ENCODE results near the gene AKR7A2. TPM values are rescaled to one million over a fixed set of nuclear protein-coding genes. Genes with fewer than 3 reads are reported as not detected.

Gene AKR7A2
- total RNA-seq, 2 experiments from 2014 or later = 11.1 to 11.8 TPM

- H3K4me3 ChIP-seq (ENCODE audit: low read length) = no peak overlapping the region
- H3K27ac ChIP-seq (ENCODE audit: low read depth in 1 of 2, low read length in 2 of 2) = no peak overlapping the region
- Mint-ChIP-seq H3K36me3 (ENCODE audit: low read depth) (peaks cover 76% of the 10 kb centered on the region), H3K4me1 (ENCODE audit: low read depth) (peaks cover 6% of the 10 kb centered on the region), H3K4me3 (no peak overlapping the region), H3K27me3 (no peaks in the 10 kb centered on the region), H3K9me3 (no peaks in the 10 kb centered on the region), H3K27ac (no peak overlapping the region)
- intact Hi-C loops (cut with DNase I, micrococcal nuclease) = loop anchor here in 1 of 2 experiments (5.0 kb wide), 1 partner anchor 254 kb away; a partner anchor contains a TSS
- H3K4me1 ChIP-seq (ENCODE audit: insufficient read depth, low read length) = peaks cover 8% of the 10 kb centered on the region
- H3K36me3 ChIP-seq (ENCODE audit: insufficient read depth, low read length) = peaks cover 82% of the 10 kb centered on the region
- DNase-seq (no peak), ATAC-seq (ENCODE audit: poor library complexity) (no peak)
- no peaks in the 10 kb centered on the region for H3K9me3 ChIP-seq (ENCODE audit: control insufficient read depth in 1 of 2, insufficient read depth in 1 of 2, low read length in 2 of 2)
- no peaks in the 10 kb centered on the region for H3K27me3 ChIP-seq (ENCODE audit: control insufficient read depth in 1 of 2, insufficient read depth in 2 of 2, low read length in 2 of 2)
- ChIA-PET POLR2A (no interaction called here), CTCF (interaction anchor here (1.1 kb wide), 1 partner anchor 308 kb away, joined by 3 read pairs; no protein-coding TSS in a partner anchor)
- no peak for TF ChIP-seq CTCF (IDR thresholded peaks at IDR 0.05)
Observed at GRCh38 chr1:19342894-19343616, 31.1 kb upstream of the AKR7A2 start.

DNA sequence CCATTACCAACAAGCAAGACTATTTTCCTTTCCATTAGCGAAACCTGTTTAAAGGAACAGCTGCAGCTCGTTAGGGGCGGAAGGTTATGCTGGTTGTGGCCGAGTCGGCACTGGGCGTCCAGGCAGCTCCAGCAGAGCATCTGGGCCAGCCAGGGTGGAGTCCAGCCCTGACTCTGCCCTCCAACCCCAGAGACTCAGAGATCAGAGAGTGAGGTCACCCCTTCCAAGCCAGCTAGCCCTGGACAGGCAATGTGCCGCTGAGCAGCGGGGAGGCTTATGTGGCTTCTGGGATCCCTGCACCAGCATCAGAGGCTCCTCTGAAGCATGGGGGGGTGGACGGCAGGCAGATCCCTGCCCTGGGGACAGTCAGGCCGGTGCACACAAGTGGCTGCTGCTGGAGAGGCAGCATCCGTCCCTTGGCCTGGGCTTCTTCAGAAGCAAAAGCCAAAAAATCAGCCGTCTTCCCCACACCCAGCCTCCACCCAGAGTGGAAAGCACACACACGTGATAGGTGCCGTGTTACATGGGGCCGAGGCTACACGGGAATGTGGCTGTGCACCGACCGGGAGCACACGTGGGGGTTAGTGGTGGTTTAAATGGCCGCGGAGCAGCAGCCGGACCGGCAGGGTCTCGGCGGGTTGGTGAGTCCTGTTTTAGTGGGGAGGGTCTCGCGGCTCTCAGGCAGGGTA is 30.3 kb upstream of the AKR7A2 start:
- H3K36me3 ChIP-seq (ENCODE audit: insufficient read depth, low read length) = peaks cover 74% of the 10 kb centered on the region
- no peaks in the 10 kb centered on the region for H3K9me3 ChIP-seq (ENCODE audit: control insufficient read depth in 1 of 2, insufficient read depth in 1 of 2, low read length in 2 of 2)
- Mint-ChIP-seq H3K4me3 (no peak overlapping the region), H3K9me3 (no peaks in the 10 kb centered on the region), H3K36me3 (ENCODE audit: low read depth) (peaks cover 76% of the 10 kb centered on the region), H3K4me1 (ENCODE audit: low read depth) (peaks cover 6% of the 10 kb centered on the region), H3K27ac (no peak overlapping the region), H3K27me3 (no peaks in the 10 kb centered on the region)
- no peak for TF ChIP-seq CTCF (IDR thresholded peaks at IDR 0.05)
- POLR2A ChIA-PET = interaction anchor here (1.0 to 1.9 kb wide), 2 partner anchors 90 to 255 kb away, joined by 3 to 6 read pairs; partner anchors contain the start of genes EMC1 and MRTO4
- H3K27me3 ChIP-seq (ENCODE audit: control insufficient read depth in 1 of 2, insufficient read depth in 2 of 2, low read length in 2 of 2) = no peaks in the 10 kb centered on the region
- peaks cover 8% of the 10 kb centered on the region for H3K4me1 ChIP-seq (ENCODE audit: insufficient read depth, low read length)
- CTCF ChIA-PET = interaction anchor here (1.3 kb wide), 1 partner anchor 12 kb away, joined by 4 read pairs; no protein-coding TSS in a partner anchor
- no peak for ATAC-seq (ENCODE audit: poor library complexity)
- no peak for DNase-seq
- H3K27ac ChIP-seq (ENCODE audit: low read depth in 1 of 2, low read length in 2 of 2) = no peak overlapping the region
- intact Hi-C loops (cut with DNase I, micrococcal nuclease) = loop anchor here in 1 of 2 experiments (5.0 kb wide), 1 partner anchor 255 kb away; a partner anchor contains a TSS
- no peak overlapping the region for H3K4me3 ChIP-seq (ENCODE audit: low read length)

DNA sequence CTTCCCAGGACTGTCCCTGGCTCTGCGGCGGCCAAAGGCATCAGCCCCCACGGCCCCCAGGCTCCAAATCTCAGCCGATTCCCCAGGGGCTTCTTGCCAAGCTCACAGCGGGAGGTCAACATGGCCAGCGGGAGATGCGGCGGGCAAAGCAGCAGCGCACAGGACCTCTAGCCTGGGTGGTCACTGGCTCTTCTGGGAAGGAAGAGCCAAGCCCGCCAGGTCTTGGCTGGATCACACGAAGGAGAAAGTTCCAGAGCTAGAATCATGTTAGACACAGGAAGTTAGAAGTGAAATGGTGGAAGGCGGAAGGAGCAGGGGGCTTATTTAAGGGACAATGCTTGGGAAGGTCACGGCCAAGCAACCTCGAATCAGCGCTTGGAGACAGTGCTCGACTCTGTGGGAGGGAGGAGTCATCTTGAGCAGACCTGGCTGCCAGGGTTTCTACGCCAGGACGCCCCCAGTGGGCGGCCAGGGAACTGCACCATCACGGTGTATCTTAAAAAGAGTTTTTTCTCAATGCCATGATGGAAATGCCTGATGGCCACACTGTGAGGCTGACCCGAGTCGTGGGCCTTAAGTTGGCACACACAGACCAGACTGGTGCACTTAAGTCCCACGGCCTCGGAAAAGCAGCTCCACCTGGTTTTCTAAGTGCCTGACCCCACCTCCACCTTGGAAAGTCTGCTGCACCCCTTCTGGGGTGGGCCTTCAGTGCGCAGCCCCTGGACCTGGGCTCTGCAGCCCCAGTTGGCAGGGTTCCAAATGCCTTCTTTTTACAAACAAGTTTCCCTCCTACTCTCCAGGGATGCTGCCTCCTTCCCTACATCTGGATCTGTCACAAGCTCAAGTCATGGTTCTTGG is 29.5 kb upstream of the AKR7A2 start:
- H3K27ac ChIP-seq (ENCODE audit: low read depth in 1 of 2, low read length in 2 of 2) = no peak overlapping the region
- Mint-ChIP-seq H3K27ac (peak overlapping the region; percentile 37), H3K4me1 (ENCODE audit: low read depth) (peaks cover 6% of the 10 kb centered on the region), H3K4me3 (no peak overlapping the region), H3K27me3 (no peaks in the 10 kb centered on the region), H3K9me3 (no peaks in the 10 kb centered on the region), H3K36me3 (ENCODE audit: low read depth) (peaks cover 75% of the 10 kb centered on the region)
- no peaks in the 10 kb centered on the region for H3K9me3 ChIP-seq (ENCODE audit: control insufficient read depth in 1 of 2, insufficient read depth in 1 of 2, low read length in 2 of 2)
- H3K27me3 ChIP-seq (ENCODE audit: control insufficient read depth in 1 of 2, insufficient read depth in 2 of 2, low read length in 2 of 2) = no peaks in the 10 kb centered on the region
- peaks cover 8% of the 10 kb centered on the region for H3K4me1 ChIP-seq (ENCODE audit: insufficient read depth, low read length)
- intact Hi-C loops (cut with DNase I, micrococcal nuclease) = loop anchor here in 1 of 2 experiments (1.0 to 5.0 kb wide), 3 partner anchors 241 to 312 kb away; a partner anchor contains a TSS
- peaks cover 74% of the 10 kb centered on the region for H3K36me3 ChIP-seq (ENCODE audit: insufficient read depth, low read length)
- ATAC-seq (ENCODE audit: poor library complexity) (peak; percentile 89), DNase-seq (peak; percentile 58 to 85 (median 71))
- POLR2A ChIA-PET = interaction anchor here (1.0 to 1.9 kb wide), 2 partner anchors 90 to 255 kb away, joined by 3 to 6 read pairs; partner anchors contain the start of genes EMC1 and MRTO4
- CTCF ChIA-PET = interaction anchor here (1.3 kb wide), 1 partner anchor 13 kb away, joined by 4 read pairs; no protein-coding TSS in a partner anchor
- TF ChIP-seq CTCF (IDR thresholded peaks at IDR 0.05) = peak; percentile 87
- H3K4me3 ChIP-seq (ENCODE audit: low read length) = no peak overlapping the region
